Measurements from ENCODE around the gene RNF5.

DNA sequence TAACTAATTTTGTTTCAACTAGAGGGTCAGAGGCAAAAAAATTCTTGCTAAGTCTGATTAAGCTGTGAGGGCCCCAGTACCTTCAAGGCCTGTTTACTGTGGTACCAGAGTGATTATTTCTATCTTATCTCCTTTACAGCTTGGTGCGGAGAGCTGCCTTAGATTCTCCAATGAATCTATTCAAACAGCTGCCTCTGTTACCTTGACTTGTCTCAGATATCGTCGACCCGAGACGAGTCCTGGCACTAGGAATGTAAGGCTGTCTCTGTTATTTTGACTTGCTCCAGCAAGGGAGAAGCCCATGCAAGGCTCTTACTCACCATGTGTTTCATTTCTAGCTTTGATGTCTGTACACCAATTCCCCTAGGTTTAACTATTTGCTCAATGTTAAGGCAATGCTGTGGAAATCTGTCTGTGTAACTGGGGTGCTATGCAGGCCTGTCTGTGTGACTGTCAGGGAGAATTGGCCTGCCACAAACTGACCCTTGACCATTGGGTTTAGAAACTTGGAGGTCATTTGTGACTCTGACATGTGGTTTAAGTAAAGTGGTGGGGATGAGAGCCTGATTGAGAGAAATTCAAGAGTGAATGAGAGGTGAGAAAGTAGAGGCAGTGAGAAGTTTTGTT is 37.7 kb upstream of the RNF5 start:
- no peak for TF ChIP-seq EP300 (IDR thresholded peaks at IDR 0.05)
- TF ChIP-seq, protein P1, sequence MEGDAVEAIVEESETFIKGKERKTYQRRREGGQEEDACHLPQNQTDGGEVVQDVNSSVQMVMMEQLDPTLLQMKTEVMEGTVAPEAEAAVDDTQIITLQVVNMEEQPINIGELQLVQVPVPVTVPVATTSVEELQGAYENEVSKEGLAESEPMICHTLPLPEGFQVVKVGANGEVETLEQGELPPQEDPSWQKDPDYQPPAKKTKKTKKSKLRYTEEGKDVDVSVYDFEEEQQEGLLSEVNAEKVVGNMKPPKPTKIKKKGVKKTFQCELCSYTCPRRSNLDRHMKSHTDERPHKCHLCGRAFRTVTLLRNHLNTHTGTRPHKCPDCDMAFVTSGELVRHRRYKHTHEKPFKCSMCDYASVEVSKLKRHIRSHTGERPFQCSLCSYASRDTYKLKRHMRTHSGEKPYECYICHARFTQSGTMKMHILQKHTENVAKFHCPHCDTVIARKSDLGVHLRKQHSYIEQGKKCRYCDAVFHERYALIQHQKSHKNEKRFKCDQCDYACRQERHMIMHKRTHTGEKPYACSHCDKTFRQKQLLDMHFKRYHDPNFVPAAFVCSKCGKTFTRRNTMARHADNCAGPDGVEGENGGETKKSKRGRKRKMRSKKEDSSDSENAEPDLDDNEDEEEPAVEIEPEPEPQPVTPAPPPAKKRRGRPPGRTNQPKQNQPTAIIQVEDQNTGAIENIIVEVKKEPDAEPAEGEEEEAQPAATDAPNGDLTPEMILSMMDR (IDR thresholded peaks at IDR 0.05) = no peak

Data from gastroesophageal sphincter (tissue), 3 donors.